Aorta (tissue), 5 donors: Measurements from ENCODE around the gene COL19A1. TPM values are rescaled to one million over a fixed set of nuclear protein-coding genes. Genes with fewer than 3 reads are reported as not detected.

Experiments
- ATAC-seq: fragments of 200-7000 bp; cut with Tn5 transposase; one replicate; pipeline ENCODE4 v1.9.1; 2022; ENCODE audit warnings: moderate library complexity; ENCODE audit not compliant: low FRiP score
- DNase-seq, 2 donors: peaks; one replicate each; pipeline ENCODE4 v3.0.0-alpha.2; 2020
- H3K27ac ChIP-seq, 2 donors: one replicate each; pipeline ENCODE4 v1.5.1; 2013; ENCODE audit warnings: low read length in 2 of 2, mild to moderate bottlenecking in 2 of 2, moderate library complexity in 2 of 2, control low read depth in 1 of 2, inconsistent platforms in 1 of 2, low read depth in 1 of 2
- H3K27me3 ChIP-seq, 2 donors: one replicate each; pipeline ENCODE4 v1.6.1; 2013; ENCODE audit warnings: control low read depth in 1 of 2, low read length in 1 of 2, mild to moderate bottlenecking in 1 of 2, moderate library complexity in 1 of 2; ENCODE audit not compliant: insufficient read depth in 2 of 2, control insufficient read depth in 1 of 2
- H3K36me3 ChIP-seq, 2 donors: one replicate each; pipeline ENCODE4 v1.6.1; 2013; ENCODE audit warnings: control low read depth in 1 of 2, low read length in 1 of 2, mild to moderate bottlenecking in 1 of 2; ENCODE audit not compliant: insufficient read depth in 2 of 2, control insufficient read depth in 1 of 2
- H3K4me1 ChIP-seq, 2 donors: one replicate each; pipeline ENCODE4 v1.6.1; 2013; ENCODE audit warnings: low read length in 2 of 2, control low read depth in 1 of 2, mild to moderate bottlenecking in 1 of 2, moderate library complexity in 1 of 2; ENCODE audit not compliant: insufficient read depth in 2 of 2, control insufficient read depth in 1 of 2
- H3K4me3 ChIP-seq, 2 donors: one replicate each; pipeline ENCODE4 v1.5.1; 2013; ENCODE audit warnings: low read length in 2 of 2, control low read depth in 1 of 2, mild to moderate bottlenecking in 1 of 2
- H3K9me3 ChIP-seq: one replicate; pipeline ENCODE4 v1.6.1; 2013; ENCODE audit warnings: mild to moderate bottlenecking, low read length; ENCODE audit not compliant: control insufficient read depth
- WGBS, 2 donors: extraction: QIAGEN DNeasy Blood & Tissue Kit; methylation state at CpG; one replicate each; pipeline ENCODE4 v1.1.7; 2013; 5-methylcytosine and 5-hydroxymethylcytosine counted together
- intact Hi-C, 2 donors: fragments of 100-400 bp; cut with DNase I; formaldehyde crosslinking; loops; one replicate each; pipeline versions ENCODE4 v1.14.2 to v1.15.0; 2022
- polyA plus RNA-seq, 2 donors: library from polyadenylated mRNA; stranded (reverse); fragments of 200-250 nt; gene quantifications; one replicate each; pipeline ENCODE4 v1.2.3, GENCODE V29; 2013
- total RNA-seq, 2 donors: library from RNA; stranded (reverse); fragmentation: NEBNext Ultra II Directional; extraction: Animal tissue kit (Norgen Biotek cat#: 25700); gene quantifications; one replicate each; pipeline ENCODE4 v1.2.1, GENCODE V29; 2021
- donor health status: healthy with polysubstance abuse.
- donor health status: Bipolar disorder and iron deficiency.
- donor health status: DM: no; HTN: no; CAD: no.
- donor health status: DM: no; HTN: no; CAD: no.
- donor health status: DM: yes; HTN: yes; CAD: no.

Gene COL19A1
- total and polyA plus RNA-seq, 4 donors, result 0.42 to 1.8 TPM; not detected in 2

DNA sequence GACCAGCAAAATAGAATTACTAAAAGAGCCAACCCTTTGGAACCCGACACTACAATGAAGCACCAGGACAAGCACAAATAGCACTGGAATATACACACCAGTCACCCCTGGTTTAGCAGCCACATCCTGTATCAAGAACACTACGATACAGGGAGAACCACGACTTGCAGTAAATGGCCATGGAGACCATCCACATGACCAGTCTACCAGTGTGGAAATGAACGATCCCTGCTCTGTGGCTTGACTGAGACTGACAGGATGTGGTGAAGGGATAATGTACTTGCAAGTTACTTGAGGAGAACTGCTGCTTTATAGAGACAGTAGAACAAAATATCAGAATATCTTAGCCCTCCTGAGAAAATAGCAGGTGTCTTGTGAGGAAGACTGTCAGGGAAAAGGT is 266.9 kb downstream of the COL19A1 start:
- H3K4me3 ChIP-seq, result no peak overlapping the region
- no peaks in the 10 kb centered on the region for H3K27me3 ChIP-seq
- no peak overlapping the region for H3K27ac ChIP-seq
- no peak for ATAC-seq
- DNase-seq, result no peak
- no peaks in the 10 kb centered on the region for H3K9me3 ChIP-seq
- no peaks in the 10 kb centered on the region for H3K4me1 ChIP-seq
- no peaks in the 10 kb centered on the region for H3K36me3 ChIP-seq
- WGBS, 2 donors, result 84 to 87% methylated on average over 4 of the region's 4 CpGs
- intact Hi-C loops, result no loop called here

GRCh38 chr6:70134542-70134941 is 268.2 kb downstream of the COL19A1 start:
- H3K27me3 ChIP-seq, result no peaks in the 10 kb centered on the region
- no peak for ATAC-seq
- intact Hi-C loops, result no loop called here
- H3K4me1 ChIP-seq, result no peaks in the 10 kb centered on the region
- no peaks in the 10 kb centered on the region for H3K36me3 ChIP-seq
- no peak overlapping the region for H3K4me3 ChIP-seq
- H3K27ac ChIP-seq, result no peak overlapping the region
- 96 to 100% methylated on average over 2 of the region's 2 CpGs for WGBS, 2 donors
- H3K9me3 ChIP-seq, result no peaks in the 10 kb centered on the region
- DNase-seq, result no peak

- intact Hi-C loops, result no loop called here
- Histone ChIP-seq H3K36me3 (no peaks in the 10 kb centered on the region), H3K4me1 (no peaks in the 10 kb centered on the region), H3K27me3 (no peaks in the 10 kb centered on the region), H3K27ac (no peak overlapping the region), H3K9me3 (no peaks in the 10 kb centered on the region), H3K4me3 (no peak overlapping the region)
- no peak for DNase-seq
- 64% methylated on average over 10 of the region's 10 CpGs for WGBS, 2 donors
- ATAC-seq, result no peak
Measured at GRCh38 chr6:70135219-70136160, 269.1 kb downstream of the COL19A1 start.

GRCh38 chr6:70136996-70137395 is 270.6 kb downstream of the COL19A1 start:
- no peak overlapping the region for H3K4me3 ChIP-seq
- H3K4me1 ChIP-seq, result no peaks in the 10 kb centered on the region
- H3K27me3 ChIP-seq, result no peaks in the 10 kb centered on the region
- no peak overlapping the region for H3K27ac ChIP-seq
- 11 to 17% methylated on average over 1 of the region's 1 CpG for WGBS, 2 donors
- DNase-seq (no peak), ATAC-seq (no peak)
- no peaks in the 10 kb centered on the region for H3K9me3 ChIP-seq
- no peaks in the 10 kb centered on the region for H3K36me3 ChIP-seq
- intact Hi-C loops, result no loop called here

DNA sequence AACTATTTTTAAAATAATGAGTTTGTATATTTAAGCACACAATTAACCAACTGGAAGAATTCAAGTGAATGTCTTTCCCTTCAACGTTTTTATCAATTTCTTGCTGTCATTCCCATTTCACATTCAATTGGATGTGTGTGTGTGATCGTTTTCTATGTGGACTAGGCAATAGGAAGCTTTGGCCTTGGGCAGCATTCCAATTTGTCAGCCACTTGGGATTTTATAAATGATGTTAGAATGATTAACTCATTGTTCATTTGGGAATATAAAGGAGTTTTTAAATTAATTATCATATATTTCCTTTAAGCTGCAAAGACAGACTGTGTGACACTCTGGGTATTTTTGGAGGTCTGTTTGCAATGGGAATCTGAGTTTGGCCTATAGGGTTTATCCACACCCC is 274.1 kb downstream of the COL19A1 start:
- ATAC-seq (no peak), DNase-seq (no peak)
- intact Hi-C loops, result no loop called here
- no peaks in the 10 kb centered on the region for H3K4me1 ChIP-seq
- H3K9me3 ChIP-seq, result no peaks in the 10 kb centered on the region
- 39 to 42% methylated on average over 2 of the region's 2 CpGs for WGBS, 2 donors
- H3K4me3 ChIP-seq, result no peak overlapping the region
- no peak overlapping the region for H3K27ac ChIP-seq
- H3K36me3 ChIP-seq, result no peaks in the 10 kb centered on the region
- H3K27me3 ChIP-seq, result no peaks in the 10 kb centered on the region

DNA sequence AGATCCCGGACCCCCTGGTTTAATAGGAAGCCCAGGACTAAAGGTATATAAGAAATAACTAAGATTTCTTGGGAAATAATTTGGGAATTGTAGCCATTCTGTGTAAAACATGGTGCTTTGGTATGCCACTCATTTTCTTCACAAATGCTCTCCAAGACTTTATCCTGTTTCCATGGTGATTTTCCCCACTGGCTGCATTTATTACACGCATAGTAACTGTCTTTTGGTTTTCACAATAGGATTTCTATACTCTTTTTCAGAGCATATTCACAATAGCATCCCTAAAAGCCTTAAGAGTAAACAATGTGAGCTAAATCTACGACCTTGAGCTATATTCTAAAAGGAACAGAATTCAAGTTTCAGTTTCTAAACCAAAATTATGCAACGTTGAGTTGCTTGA is 275.7 kb downstream of the COL19A1 start:
- ATAC-seq, result no peak
- H3K4me3 ChIP-seq, result no peak overlapping the region
- no peaks in the 10 kb centered on the region for H3K4me1 ChIP-seq
- no peak overlapping the region for H3K27ac ChIP-seq
- no peaks in the 10 kb centered on the region for H3K9me3 ChIP-seq
- no peaks in the 10 kb centered on the region for H3K36me3 ChIP-seq
- WGBS, 2 donors, result 71 to 77% methylated on average over 4 of the region's 4 CpGs
- no peak for DNase-seq
- H3K27me3 ChIP-seq, result no peaks in the 10 kb centered on the region
- intact Hi-C loops, result no loop called here

DNA sequence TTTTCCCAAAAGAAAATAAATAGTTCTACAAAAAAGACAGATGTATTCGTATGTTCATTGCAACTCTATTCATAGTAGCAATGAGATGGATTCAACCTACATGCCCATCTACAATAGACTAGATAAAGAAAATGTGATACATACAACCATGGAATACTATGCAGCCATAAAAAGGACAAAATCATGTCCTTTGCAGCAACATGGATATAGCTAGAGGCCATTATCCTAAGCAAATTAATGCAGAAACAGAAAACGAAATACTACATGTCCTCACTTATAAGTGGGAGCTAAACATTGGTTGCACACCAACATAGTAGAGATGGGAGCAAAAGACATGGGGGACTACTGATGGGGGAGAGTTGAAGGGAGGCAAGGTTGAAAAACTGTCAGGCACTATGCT is 278.8 kb downstream of the COL19A1 start:
- ATAC-seq (no peak), DNase-seq (no peak)
- no peaks in the 10 kb centered on the region for H3K36me3 ChIP-seq
- WGBS, 2 donors, result 70 to 84% methylated on average over 2 of the region's 2 CpGs
- no peaks in the 10 kb centered on the region for H3K9me3 ChIP-seq
- no peak overlapping the region for H3K4me3 ChIP-seq
- intact Hi-C loops, result no loop called here
- H3K4me1 ChIP-seq, result no peaks in the 10 kb centered on the region
- no peak overlapping the region for H3K27ac ChIP-seq
- no peaks in the 10 kb centered on the region for H3K27me3 ChIP-seq

DNA sequence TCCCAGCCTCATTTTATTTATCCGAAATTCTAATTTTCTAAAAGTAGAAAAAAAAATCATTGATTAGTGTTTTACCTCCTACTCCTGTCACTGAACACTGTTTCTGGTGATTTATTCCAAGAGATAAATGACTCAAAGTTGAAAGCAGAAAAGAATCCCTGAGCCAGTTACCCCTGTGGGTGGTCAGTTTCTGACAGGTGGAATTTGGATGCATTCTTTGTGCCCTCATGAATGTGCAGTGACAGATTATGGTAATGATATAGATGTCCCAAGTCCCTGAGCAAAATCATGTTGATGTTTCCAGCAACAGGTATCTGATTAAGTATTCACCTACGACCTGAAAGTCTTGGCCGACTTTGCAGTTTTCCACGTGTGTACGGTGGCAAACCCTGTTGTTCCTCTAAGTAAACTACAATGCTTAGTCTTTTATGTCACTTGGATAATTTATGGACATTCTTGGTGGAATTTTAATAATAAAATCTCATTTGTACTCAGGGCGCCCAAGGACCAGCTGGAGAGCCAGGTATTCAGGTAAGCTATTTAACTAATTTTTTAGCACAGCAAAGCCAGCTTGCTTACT is 282.9 kb downstream of the COL19A1 start:
- intact Hi-C loops, result no loop called here
- 87 to 90% methylated on average over 6 of the region's 6 CpGs for WGBS, 2 donors

GRCh38 chr6:70150521-70150920 is 284.2 kb downstream of the COL19A1 start:
- no peaks in the 10 kb centered on the region for H3K36me3 ChIP-seq
- DNase-seq, result no peak

More for the DNA sequence above, 282.9 kb downstream of the COL19A1 start:
- ATAC-seq (no peak), DNase-seq (no peak)
- H3K4me3 ChIP-seq, result no peak overlapping the region
- H3K4me1 ChIP-seq, result peaks cover 0 to 1% of the 10 kb centered on the region in 2 donors
- H3K27me3 ChIP-seq, result no peaks in the 10 kb centered on the region
- H3K9me3 ChIP-seq, result no peaks in the 10 kb centered on the region
- H3K27ac ChIP-seq, result no peak overlapping the region
- no peaks in the 10 kb centered on the region for H3K36me3 ChIP-seq

More at GRCh38 chr6:70150521-70150920, 284.2 kb downstream of the COL19A1 start:
- peaks cover 0 to 1% of the 10 kb centered on the region in 2 donors for H3K4me1 ChIP-seq
- 44 to 58% methylated on average over 4 of the region's 4 CpGs for whole genome bisulfite sequencing, 2 donors
- no peak for ATAC-seq
- no peaks in the 10 kb centered on the region for H3K9me3 ChIP-seq
- no peak overlapping the region for H3K4me3 ChIP-seq
- no peaks in the 10 kb centered on the region for H3K27me3 ChIP-seq
- H3K27ac ChIP-seq, result no peak overlapping the region
- intact Hi-C loops, result no loop called here
